ENCODE measurements around the gene CRMP1.

DNA sequence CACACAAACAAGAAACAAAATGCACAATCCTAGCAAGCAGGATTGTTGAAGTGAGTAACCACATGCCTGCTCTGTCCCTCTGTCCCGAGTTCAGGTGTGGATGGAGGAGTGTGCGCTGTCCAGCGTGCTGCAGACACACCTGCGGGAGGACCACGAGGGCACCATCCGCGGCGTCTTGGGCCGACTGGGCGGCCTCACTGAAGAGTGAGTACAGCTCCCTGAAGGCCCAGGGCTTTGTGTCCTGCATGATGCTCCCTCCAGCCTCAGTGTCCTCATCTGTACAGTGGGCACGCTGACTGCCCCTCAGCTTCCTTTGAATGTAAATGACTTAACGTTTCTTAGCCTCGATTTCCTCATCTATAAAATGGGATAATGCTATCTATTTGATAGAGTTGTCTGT lies 99.4 kb downstream of the CRMP1 start:
- no peak for TF ChIP-seq ZNF274 (IDR thresholded peaks at IDR 0.05; ENCODE audit: low read depth, low read length)
- TF ChIP-seq YY1 (IDR thresholded peaks at IDR 0.05; ENCODE audit: insufficient read depth, insufficient read length): no peak
- TF ChIP-seq SUZ12 (IDR thresholded peaks at IDR 0.05; ENCODE audit: extremely low read depth, insufficient read depth, insufficient read length): no peak

Data from NT2/D1 (cell line).